Left ventricle myocardium inferior (tissue), 1 donor: ENCODE measurements around the gene CDON. TPM values are rescaled to one million over a fixed set of nuclear protein-coding genes. Genes with fewer than 3 reads are reported as not detected.
"Not testable (repeated sequence)": the region's sequence is repeated elsewhere in the genome, so short reads cannot be mapped to it uniquely, and the experiment has no call there.

Experiments used
- DNase-seq: peaks from one replicate; pipeline ENCODE4 v3.0.0-alpha.2; 2020
- H3K27ac ChIP-seq: fragments of 200-600 bp; replicated peaks from 2 replicates; pipeline ENCODE4 v1.8.0; 2021
- H3K27me3 ChIP-seq: fragments of 200-600 bp; 2 replicates; pipeline ENCODE4 v1.8.0; 2021; ENCODE audit warnings: low read depth
- H3K36me3 ChIP-seq: fragments of 200-600 bp; 2 replicates; pipeline ENCODE4 v1.8.0; 2021
- H3K4me1 ChIP-seq: fragments of 200-600 bp; 2 replicates; pipeline ENCODE4 v1.8.0; 2021
- H3K4me3 ChIP-seq: fragments of 200-600 bp; 2 replicates; pipeline ENCODE4 v1.8.0; 2021; ENCODE audit warnings: mild to moderate bottlenecking, moderate library complexity
- H3K9me3 ChIP-seq: fragments of 200-600 bp; replicated peaks from 2 replicates; pipeline ENCODE4 v1.8.0; 2021
- intact Hi-C: fragments of 100-400 bp; cut with micrococcal nuclease; formaldehyde crosslinking; loops from one replicate; pipeline ENCODE4 v1.11.0; 2022
- total RNA-seq: library from RNA; stranded (reverse); fragmentation: NEBNext Ultra II Directional; extraction: Animal tissue kit (Norgen Biotek cat#: 25700); gene quantifications from one replicate; pipeline ENCODE4 v1.2.1, GENCODE V29; 2021
- TF ChIP-seq, protein P1 (sequence below): fragments of 200-600 bp; IDR thresholded peaks from 2 replicates; pipeline ENCODE4 v1.8.0; 2021; ENCODE audit warnings: antibody characterized with exemption, mild to moderate bottlenecking, borderline replicate concordance
- donor health status: DM: no; HTN: yes; CAD: no; lungs with severe emphysema.

Gene CDON
- total RNA-seq, 1 donor from 2014 or later: 9.9 TPM

DNA sequence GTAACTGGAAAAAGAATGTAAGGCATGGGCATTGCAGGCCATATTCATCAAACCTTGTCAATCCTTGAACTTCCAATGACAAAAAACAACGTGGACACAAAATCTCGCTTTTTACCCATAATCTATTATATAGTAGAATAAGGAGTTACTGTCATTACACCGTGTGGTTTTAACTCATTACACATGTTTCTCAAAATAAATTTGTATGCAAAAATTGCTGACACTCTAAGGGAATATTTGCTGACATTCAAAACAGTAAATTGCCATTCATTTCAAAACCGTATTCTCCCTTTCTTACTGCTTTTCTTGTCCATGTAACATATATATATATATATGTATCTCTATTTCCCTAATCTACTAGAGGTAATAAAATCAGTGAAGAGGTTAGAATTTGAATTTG is 33.4 kb downstream of the CDON start:
- no peak for DNase-seq
- Histone ChIP-seq H3K4me1 (peaks cover 24% of the 10 kb centered on the region), H3K27ac (peak overlapping the region; percentile 61), H3K27me3 (no peaks in the 10 kb centered on the region), H3K9me3 (no peaks in the 10 kb centered on the region), H3K36me3 (no peaks in the 10 kb centered on the region), H3K4me3 (no peak overlapping the region)
- TF ChIP-seq, protein P1, sequence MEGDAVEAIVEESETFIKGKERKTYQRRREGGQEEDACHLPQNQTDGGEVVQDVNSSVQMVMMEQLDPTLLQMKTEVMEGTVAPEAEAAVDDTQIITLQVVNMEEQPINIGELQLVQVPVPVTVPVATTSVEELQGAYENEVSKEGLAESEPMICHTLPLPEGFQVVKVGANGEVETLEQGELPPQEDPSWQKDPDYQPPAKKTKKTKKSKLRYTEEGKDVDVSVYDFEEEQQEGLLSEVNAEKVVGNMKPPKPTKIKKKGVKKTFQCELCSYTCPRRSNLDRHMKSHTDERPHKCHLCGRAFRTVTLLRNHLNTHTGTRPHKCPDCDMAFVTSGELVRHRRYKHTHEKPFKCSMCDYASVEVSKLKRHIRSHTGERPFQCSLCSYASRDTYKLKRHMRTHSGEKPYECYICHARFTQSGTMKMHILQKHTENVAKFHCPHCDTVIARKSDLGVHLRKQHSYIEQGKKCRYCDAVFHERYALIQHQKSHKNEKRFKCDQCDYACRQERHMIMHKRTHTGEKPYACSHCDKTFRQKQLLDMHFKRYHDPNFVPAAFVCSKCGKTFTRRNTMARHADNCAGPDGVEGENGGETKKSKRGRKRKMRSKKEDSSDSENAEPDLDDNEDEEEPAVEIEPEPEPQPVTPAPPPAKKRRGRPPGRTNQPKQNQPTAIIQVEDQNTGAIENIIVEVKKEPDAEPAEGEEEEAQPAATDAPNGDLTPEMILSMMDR: no peak
- intact Hi-C loops: no loop called here

- H3K36me3 ChIP-seq, H3K27ac ChIP-seq, intact Hi-C loops, H3K9me3 ChIP-seq, DNase-seq, H3K27me3 ChIP-seq, H3K4me3 ChIP-seq: not testable (repeated sequence)
- H3K4me1 ChIP-seq: peaks cover 24% of the 10 kb centered on the region
Observed at GRCh38 chr11:126028534-126028933, 34.1 kb downstream of the CDON start.

DNA sequence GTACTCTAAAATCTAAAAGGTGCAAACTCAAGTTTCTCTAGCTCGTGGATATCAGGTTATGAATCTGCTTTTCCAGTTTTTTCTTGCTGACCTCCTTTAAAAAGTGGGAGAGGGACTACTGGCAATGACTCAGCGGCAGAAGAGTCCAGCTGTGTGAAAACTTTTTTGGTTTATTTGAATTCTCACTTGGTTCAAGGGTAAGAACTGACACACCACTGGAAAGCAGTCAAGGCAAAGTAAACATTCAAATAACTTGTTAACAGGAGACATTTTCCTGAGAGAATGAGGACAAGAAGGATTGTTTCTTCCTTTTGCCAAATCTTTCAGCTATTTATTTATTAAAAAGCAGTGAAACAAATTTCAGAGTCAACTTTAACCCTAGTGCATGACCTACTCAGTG is 36.1 kb downstream of the CDON start:
- Histone ChIP-seq H3K36me3 (no peaks in the 10 kb centered on the region), H3K4me1 (peaks cover 27% of the 10 kb centered on the region), H3K27ac (peak overlapping the region; percentile 43), H3K4me3 (no peak overlapping the region), H3K27me3 (no peaks in the 10 kb centered on the region), H3K9me3 (no peaks in the 10 kb centered on the region)
- intact Hi-C loops: no loop called here
- TF ChIP-seq, protein P1: no peak
- DNase-seq: no peak

DNA sequence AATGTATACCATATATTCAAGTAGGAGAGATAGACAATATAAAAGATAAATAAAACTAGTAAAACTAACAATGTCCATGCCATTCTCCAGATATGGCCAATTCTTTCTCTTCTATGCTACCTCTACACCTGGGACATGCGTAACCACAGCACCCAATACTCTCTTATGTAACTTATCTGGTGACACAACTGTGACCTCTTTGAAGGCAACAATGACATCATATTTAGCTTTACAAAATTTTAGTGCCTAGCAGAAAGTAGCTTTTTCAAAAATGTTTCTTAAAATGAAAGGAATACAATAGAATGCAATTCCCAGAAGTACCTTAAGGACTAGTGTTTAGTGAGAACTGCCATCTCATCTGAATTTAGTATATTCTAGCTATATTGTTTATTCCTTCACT is 36.8 kb downstream of the CDON start:
- TF ChIP-seq, protein P1: no peak
- Histone ChIP-seq H3K27ac (no peak overlapping the region), H3K27me3 (no peaks in the 10 kb centered on the region), H3K36me3 (no peaks in the 10 kb centered on the region), H3K9me3 (no peaks in the 10 kb centered on the region), H3K4me3 (no peak overlapping the region), H3K4me1 (peaks cover 27% of the 10 kb centered on the region)
- intact Hi-C loops: no loop called here
- no peak for DNase-seq

GRCh38 chr11:126024123-126024522 is 38.5 kb downstream of the CDON start:
- H3K4me1 ChIP-seq: peaks cover 27% of the 10 kb centered on the region
- peaks cover 4% of the 10 kb centered on the region for H3K36me3 ChIP-seq
- no peaks in the 10 kb centered on the region for H3K27me3 ChIP-seq
- no peaks in the 10 kb centered on the region for H3K9me3 ChIP-seq
- H3K27ac ChIP-seq: peak overlapping the region; percentile 62
- intact Hi-C loops: no loop called here
- DNase-seq: no peak
- TF ChIP-seq, protein P1: no peak
- no peak overlapping the region for H3K4me3 ChIP-seq

DNA sequence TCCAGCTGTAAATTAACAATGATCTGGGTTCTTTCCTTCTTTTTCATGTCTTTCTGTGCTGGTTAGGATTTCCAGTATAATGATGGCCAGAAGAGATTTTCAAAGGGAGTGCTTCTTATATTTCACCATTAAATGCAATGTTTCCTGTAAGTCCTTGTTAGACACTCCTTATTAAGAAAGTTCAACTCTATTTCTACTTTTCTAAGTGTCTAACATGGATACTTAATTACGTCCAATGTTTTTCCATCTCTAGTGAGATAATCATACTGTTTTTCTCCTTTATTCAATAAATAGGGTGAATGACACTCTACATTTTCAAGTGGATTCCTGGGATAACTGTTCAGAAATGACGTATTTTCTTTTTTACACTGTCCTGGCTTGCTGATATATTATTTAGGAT is 49.8 kb downstream of the CDON start:
- Histone ChIP-seq H3K27ac (no peak overlapping the region), H3K9me3 (no peaks in the 10 kb centered on the region), H3K4me1 (no peaks in the 10 kb centered on the region), H3K4me3 (no peak overlapping the region), H3K27me3 (no peaks in the 10 kb centered on the region), H3K36me3 (peaks cover 15% of the 10 kb centered on the region)
- DNase-seq: no peak
- TF ChIP-seq, protein P1: no peak
- intact Hi-C loops: no loop called here
